SK-N-SH treated with all-trans-retinoic acid at 6 μM for 48 hours (cell line): Measurements from ENCODE around the gene PRKCZ.

Experiments
- PATZ1 ChIP-seq: fragments of 250-450 bp; sonication (Bioruptor Pico); IDR thresholded peaks from 2 replicates; pipeline ENCODE4 v1.8.0; 2020; ENCODE audit warnings: mild to moderate bottlenecking, moderate library complexity, borderline replicate concordance
- RARB ChIP-seq: fragments of 250-450 bp; sonication (Bioruptor Pico); IDR thresholded peaks from 2 replicates; pipeline ENCODE4 v1.8.0; 2021; ENCODE audit warnings: mild to moderate bottlenecking, moderate library complexity
- ZFP3 ChIP-seq: fragments of 250-450 bp; sonication (Bioruptor Pico); IDR thresholded peaks from 2 replicates; pipeline ENCODE4 v1.5.0; 2020; ENCODE audit warnings: mild to moderate bottlenecking, moderate library complexity
- ZFP30 ChIP-seq: fragments of 450-650 bp; formaldehyde crosslinking; IDR thresholded peaks from 2 replicates; pipeline ENCODE4 v1.5.0; 2022; ENCODE audit warnings: mild to moderate bottlenecking, moderate library complexity

GRCh38 chr1:2065699-2066098, 15.5 kb downstream of the PRKCZ start:
- TF ChIP-seq ZFP30 (no peak), PATZ1 (CRISPR knock-in tag) (no peak), RARB (CRISPR knock-in tag) (no peak), ZFP3 (CRISPR knock-in tag) (no peak)
